22Rv1 (cell line): ENCODE data around the gene MED28.

Source experiments
- H3K27ac ChIP-seq: fragments of 450-650 bp; 2 replicates; pipeline ENCODE4 v1.5.1; 2017
- CTCF ChIP-seq: fragments of 450-650 bp; IDR thresholded peaks from 2 replicates; pipeline ENCODE4 v1.5.1; 2017; ENCODE audit warnings: mild to moderate bottlenecking
- ZFX ChIP-seq: fragments of 450-650 bp; IDR thresholded peaks from 2 replicates; pipeline ENCODE4 v1.6.1; 2017; ENCODE audit warnings: antibody characterized with exemption, borderline replicate concordance

The MED28 gene

GRCh38 chr4:17595471-17596005 lies 18.9 kb upstream of the MED28 start:
- no peak overlapping the region for H3K27ac ChIP-seq

GRCh38 chr4:17597517-17597916 lies 16.9 kb upstream of the MED28 start:
- TF ChIP-seq CTCF (peak; percentile 62), ZFX (no peak)
- no peak overlapping the region for H3K27ac ChIP-seq

More at GRCh38 chr4:17595471-17596005, 18.9 kb upstream of the MED28 start:
- no peak for TF ChIP-seq CTCF

- no peak for TF ChIP-seq CTCF
- no peak for TF ChIP-seq ZFX
- no peak overlapping the region for H3K27ac ChIP-seq
These were observed 14.6 kb upstream of the MED28 start for GRCh38 chr4:17599826-17600225.

- TF ChIP-seq ZFX (no peak), CTCF (no peak)
- no peak overlapping the region for H3K27ac ChIP-seq
These were observed 9.2 kb upstream of the MED28 start for GRCh38 chr4:17605236-17605635.

- TF ChIP-seq ZFX: no peak
- no peak for TF ChIP-seq CTCF
- H3K27ac ChIP-seq: peak overlapping the region; percentile 64
These were observed 553 bp upstream of the MED28 start for GRCh38 chr4:17613761-17614415.

- TF ChIP-seq CTCF: no peak
- no peak overlapping the region for H3K27ac ChIP-seq
These were observed 1.8 kb downstream of the MED28 start for GRCh38 chr4:17616283-17616682.

- TF ChIP-seq ZFX (no peak), CTCF (no peak)
- H3K27ac ChIP-seq: no peak overlapping the region
These were observed 4.5 kb downstream of the MED28 start for GRCh38 chr4:17618926-17619325.
